IPS DF 6.9 (cell line): ENCODE data around the gene DNA2.
"Not testable (repeated sequence)": the region's sequence is repeated elsewhere in the genome, so short reads cannot be mapped to it uniquely, and the experiment has no call there.

Experiments used
- DNase-seq: peaks from one replicate; pipeline ENCODE4 v3.0.0-alpha.2; 2013; ENCODE audit warnings: low read depth, low spot score
- H3K27ac ChIP-seq: one replicate; pipeline ENCODE4 v1.5.1; 2013; ENCODE audit warnings: low read length, control low read depth
- H3K27me3 ChIP-seq: 2 replicates; pipeline ENCODE4 v1.6.1; 2013; ENCODE audit warnings: mild to moderate bottlenecking, low read length; ENCODE audit not compliant: control insufficient read depth, insufficient read depth
- H3K36me3 ChIP-seq: 2 replicates; pipeline ENCODE4 v1.6.1; 2013; ENCODE audit warnings: low read length; ENCODE audit not compliant: control insufficient read depth, insufficient read depth
- H3K4me1 ChIP-seq: 2 replicates; pipeline ENCODE4 v1.6.1; 2013; ENCODE audit warnings: low read length; ENCODE audit not compliant: control insufficient read depth, insufficient read depth
- H3K4me3 ChIP-seq: 2 replicates; pipeline ENCODE4 v1.5.1; 2013; ENCODE audit warnings: mild to moderate bottlenecking, low read length
- H3K9me3 ChIP-seq: 2 replicates; pipeline ENCODE4 v1.6.1; 2013; ENCODE audit warnings: low read length, inconsistent platforms; ENCODE audit not compliant: control insufficient read depth, insufficient read depth
- WGBS: extraction: QIAGEN DNeasy Blood & Tissue Kit; methylation state at CpG from one replicate; pipeline ENCODE4 v1.1.7; 2013; ENCODE audit warnings: mixed read lengths, missing lambda C conversion rate; ENCODE audit not compliant: insufficient read length, insufficient coverage; 5-methylcytosine and 5-hydroxymethylcytosine counted together

Gene DNA2, protein sequence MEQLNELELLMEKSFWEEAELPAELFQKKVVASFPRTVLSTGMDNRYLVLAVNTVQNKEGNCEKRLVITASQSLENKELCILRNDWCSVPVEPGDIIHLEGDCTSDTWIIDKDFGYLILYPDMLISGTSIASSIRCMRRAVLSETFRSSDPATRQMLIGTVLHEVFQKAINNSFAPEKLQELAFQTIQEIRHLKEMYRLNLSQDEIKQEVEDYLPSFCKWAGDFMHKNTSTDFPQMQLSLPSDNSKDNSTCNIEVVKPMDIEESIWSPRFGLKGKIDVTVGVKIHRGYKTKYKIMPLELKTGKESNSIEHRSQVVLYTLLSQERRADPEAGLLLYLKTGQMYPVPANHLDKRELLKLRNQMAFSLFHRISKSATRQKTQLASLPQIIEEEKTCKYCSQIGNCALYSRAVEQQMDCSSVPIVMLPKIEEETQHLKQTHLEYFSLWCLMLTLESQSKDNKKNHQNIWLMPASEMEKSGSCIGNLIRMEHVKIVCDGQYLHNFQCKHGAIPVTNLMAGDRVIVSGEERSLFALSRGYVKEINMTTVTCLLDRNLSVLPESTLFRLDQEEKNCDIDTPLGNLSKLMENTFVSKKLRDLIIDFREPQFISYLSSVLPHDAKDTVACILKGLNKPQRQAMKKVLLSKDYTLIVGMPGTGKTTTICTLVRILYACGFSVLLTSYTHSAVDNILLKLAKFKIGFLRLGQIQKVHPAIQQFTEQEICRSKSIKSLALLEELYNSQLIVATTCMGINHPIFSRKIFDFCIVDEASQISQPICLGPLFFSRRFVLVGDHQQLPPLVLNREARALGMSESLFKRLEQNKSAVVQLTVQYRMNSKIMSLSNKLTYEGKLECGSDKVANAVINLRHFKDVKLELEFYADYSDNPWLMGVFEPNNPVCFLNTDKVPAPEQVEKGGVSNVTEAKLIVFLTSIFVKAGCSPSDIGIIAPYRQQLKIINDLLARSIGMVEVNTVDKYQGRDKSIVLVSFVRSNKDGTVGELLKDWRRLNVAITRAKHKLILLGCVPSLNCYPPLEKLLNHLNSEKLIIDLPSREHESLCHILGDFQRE

DNA sequence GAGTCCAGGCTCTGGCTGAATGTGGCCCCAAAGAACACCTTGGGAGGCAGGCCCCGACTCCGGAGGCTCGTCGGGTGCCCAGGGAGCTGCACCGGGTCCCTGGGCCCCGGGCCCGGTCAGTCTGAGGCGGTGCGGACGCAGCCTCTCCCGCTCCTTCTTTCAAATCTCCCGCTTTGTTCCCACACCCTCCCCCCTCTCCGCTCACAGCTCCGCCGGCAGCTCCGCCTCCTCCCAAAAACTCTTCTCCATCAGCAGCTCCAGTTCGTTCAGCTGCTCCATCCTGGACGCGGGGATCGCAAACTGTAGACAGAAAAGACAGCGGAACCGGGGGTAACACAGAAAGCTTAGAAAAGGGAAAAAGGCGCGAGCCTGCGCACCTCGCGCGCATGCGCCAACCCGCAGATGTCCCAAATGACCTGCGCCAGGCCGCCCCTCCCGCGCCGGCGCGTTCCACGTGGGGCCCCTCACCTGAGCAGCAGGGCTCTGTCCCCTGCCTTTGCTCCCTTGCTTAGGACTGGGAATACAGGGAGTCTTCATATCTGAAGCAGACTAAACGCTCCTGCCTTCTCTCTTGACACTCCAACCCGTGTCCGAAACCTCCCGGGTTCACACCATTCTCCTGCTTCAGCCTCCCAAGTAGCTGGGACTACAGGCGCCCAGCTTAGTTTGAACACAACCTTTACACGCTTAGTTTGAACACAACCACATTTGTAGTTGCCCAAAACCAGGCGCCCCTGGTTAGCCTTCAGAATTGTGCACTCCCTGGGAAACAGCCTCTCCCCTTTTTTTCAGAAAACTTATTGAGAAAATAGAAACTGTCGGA lies at the start of gene DNA2:
Gene DNA2 (minus strand): TSS at position 388 of the 823 bp plus-strand sequence. CDS start 109 bp downstream, at position 279.
- H3K36me3 ChIP-seq: peaks cover 2% of the 10 kb centered on the region; the same call in 1 of the 2 replicates
- H3K9me3 ChIP-seq: no peaks in the 10 kb centered on the region
- no peak within 1 kb of the TSS for H3K27ac ChIP-seq

DNA sequence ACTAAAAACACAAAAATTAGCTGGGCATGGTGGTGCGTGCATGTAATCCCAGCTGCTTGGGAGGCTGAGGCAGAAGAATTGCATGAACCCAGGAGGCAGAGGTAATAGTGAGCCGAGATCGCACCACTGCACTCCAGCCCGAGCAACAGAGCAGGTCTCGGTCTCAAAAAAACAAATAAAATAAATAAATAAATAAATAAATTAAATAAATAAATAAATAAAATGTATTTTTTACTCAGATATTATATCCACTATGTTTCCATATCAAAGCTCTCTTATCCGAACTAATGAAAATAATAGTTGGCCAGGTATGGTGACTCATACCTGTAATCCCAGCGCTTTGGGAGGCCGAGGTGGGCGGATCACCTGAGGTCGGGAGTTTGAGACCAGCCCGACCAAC lies 46.8 kb upstream of the DNA2 start:
- H3K4me1 ChIP-seq, H3K27ac ChIP-seq, DNase-seq, H3K9me3 ChIP-seq, H3K27me3 ChIP-seq, H3K4me3 ChIP-seq, H3K36me3 ChIP-seq: not testable (repeated sequence)
- no CpG with 5 or more reads among the region's 11 CpGs for WGBS

More for the DNA sequence above, at the start of gene DNA2:
- H3K4me1 ChIP-seq: no peaks in the 10 kb centered on the region
- WGBS: no CpG with 5 or more reads among the region's 46 CpGs
- DNase-seq: peak; percentile 60
- no peaks in the 10 kb centered on the region for H3K27me3 ChIP-seq
- peak within 1 kb of the TSS; percentile 66 for H3K4me3 ChIP-seq

DNA sequence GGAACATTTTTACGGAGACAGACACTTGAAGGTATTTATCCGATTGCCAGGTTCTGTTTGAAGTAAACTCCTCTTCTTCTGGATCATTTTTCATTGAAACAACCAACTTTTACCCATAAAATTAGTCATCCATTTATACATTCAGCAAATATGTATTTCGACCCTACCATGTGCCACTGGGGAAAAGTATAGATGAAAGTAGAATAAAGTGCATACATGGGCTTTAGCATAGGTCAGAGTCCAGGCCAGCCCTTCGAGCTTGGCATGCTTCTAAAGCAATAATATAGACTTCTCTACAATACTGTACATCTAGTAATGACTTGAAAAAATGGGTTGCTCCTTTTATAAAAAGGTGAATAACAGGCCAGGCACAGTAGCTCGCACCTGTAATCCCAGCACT lies 45.4 kb upstream of the DNA2 start:
- H3K4me1 ChIP-seq: no peaks in the 10 kb centered on the region
- no peaks in the 10 kb centered on the region for H3K9me3 ChIP-seq
- no peak overlapping the region for H3K27ac ChIP-seq
- WGBS: no CpG with 5 or more reads among the region's 5 CpGs
- H3K27me3 ChIP-seq: no peaks in the 10 kb centered on the region
- H3K4me3 ChIP-seq: no peak overlapping the region
- H3K36me3 ChIP-seq: no peaks in the 10 kb centered on the region
- no peak for DNase-seq

DNA sequence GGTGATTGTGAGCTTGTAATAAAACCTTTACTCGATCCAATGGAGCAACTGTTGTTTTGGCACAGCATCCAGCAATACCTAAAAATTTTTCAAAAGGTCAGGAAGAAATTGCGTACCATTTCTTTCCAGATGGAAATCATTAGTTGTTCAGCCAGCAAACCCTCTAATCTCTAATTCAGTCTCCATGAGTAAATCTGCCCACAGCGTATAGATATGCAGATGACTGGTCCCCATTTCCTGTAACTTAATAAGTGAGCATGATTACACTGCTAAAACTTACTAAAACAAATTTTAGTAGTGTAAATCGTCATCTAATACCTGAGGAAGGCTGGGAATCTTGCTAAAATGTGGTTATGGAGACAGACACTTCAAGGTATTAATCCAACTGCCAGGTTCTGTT lies 45.0 kb upstream of the DNA2 start:
- Histone ChIP-seq H3K27me3 (no peaks in the 10 kb centered on the region), H3K36me3 (no peaks in the 10 kb centered on the region), H3K9me3 (no peaks in the 10 kb centered on the region), H3K4me1 (no peaks in the 10 kb centered on the region), H3K4me3 (no peak overlapping the region), H3K27ac (no peak overlapping the region)
- WGBS: no CpG with 5 or more reads among the region's 4 CpGs
- no peak for DNase-seq

DNA sequence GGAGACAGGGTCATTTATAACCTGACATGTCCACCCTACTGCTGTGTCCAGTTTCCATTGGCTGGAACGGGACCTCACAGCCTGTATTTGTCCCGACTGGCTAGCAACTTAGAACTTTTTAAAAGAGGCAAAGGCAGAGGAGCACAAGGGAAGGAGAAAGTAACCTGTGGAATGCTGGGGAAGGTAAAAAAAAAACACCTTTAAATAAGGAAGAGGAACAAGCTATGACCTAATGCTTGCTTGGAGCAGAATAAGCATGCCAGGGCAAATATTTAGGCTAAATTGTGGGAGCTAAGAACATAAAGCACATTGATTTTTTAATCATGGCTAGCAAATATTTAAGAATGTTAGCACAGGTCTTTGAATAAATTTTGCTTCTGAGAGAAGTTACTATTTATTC lies 44.4 kb upstream of the DNA2 start:
- no CpG with 5 or more reads among the region's 2 CpGs for WGBS
- H3K36me3 ChIP-seq, H3K4me1 ChIP-seq, H3K4me3 ChIP-seq, H3K27ac ChIP-seq, H3K9me3 ChIP-seq, DNase-seq, H3K27me3 ChIP-seq: not testable (repeated sequence)

DNA sequence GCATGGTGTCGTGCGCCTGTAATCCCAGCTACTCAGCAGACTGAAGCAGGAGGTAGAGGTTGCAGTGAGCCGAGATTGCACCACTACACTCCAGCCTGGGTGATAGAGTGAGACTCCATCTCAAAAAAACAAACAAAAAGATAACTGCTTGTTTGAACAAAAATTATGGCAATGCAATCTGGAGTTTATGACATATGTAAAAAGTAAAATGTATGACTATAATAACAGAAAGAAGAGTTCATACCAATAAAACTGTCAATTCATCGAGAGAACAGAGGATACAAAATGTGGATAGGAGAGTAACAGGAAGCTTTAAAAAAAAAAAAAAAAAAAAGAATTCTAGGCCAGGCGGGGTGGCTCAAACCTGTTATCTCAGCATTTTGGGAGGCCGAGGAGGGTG lies 36.3 kb upstream of the DNA2 start:
- no peaks in the 10 kb centered on the region for H3K36me3 ChIP-seq
- no peak overlapping the region for H3K4me3 ChIP-seq
- no peaks in the 10 kb centered on the region for H3K4me1 ChIP-seq
- no CpG with 5 or more reads among the region's 6 CpGs for WGBS
- DNase-seq: no peak
- no peaks in the 10 kb centered on the region for H3K9me3 ChIP-seq
- H3K27me3 ChIP-seq: no peaks in the 10 kb centered on the region
- H3K27ac ChIP-seq: no peak overlapping the region

DNA sequence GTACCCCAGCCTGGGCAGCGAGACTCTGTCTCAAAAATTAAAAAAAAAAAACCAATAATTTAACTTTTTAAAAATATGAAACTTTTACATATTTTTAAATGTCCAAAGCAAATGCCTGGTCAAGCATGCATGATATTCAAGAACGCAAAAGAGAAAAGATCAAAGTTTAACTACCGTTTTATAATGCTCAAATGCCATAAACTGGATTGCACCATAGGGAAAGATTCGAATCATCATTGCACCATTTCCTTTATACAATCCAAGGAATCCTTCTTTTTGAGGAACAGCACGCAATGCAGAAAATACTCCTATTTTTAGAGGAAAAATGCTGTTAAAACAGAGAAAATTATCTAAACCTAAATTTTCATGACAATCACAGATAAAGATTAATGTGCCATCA lies 34.6 kb upstream of the DNA2 start:
- Histone ChIP-seq H3K27me3 (no peaks in the 10 kb centered on the region), H3K27ac (no peak overlapping the region), H3K36me3 (no peaks in the 10 kb centered on the region), H3K4me1 (no peaks in the 10 kb centered on the region), H3K9me3 (no peaks in the 10 kb centered on the region), H3K4me3 (no peak overlapping the region)
- DNase-seq: no peak
- no CpG with 5 or more reads among the region's 5 CpGs for WGBS

DNA sequence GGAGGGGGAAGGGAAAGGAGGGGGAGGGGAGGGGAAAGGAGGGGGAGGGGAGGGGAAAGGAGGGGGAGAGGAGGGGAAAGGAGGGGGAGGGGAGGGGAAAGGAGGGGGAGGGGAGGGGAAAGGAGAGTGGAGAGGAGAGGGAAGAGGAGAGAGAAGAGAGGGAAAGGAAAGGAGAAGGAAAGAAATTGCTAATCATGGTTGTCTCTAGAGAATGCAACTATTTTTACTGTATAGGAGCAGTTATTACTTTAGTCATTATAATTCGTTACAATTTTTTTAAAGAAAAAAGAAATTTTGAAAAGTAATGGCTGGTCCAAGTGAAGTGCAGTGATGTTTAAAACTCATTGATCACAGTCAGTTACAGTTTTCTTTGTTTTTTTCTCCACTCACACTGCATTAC lies 31.1 kb upstream of the DNA2 start:
- Histone ChIP-seq H3K9me3 (no peaks in the 10 kb centered on the region), H3K4me1 (no peaks in the 10 kb centered on the region), H3K27ac (no peak overlapping the region), H3K36me3 (no peaks in the 10 kb centered on the region), H3K4me3 (no peak overlapping the region), H3K27me3 (no peaks in the 10 kb centered on the region)
- DNase-seq: no peak
- WGBS: 100% methylated on average over 1 of the region's 1 CpG

DNA sequence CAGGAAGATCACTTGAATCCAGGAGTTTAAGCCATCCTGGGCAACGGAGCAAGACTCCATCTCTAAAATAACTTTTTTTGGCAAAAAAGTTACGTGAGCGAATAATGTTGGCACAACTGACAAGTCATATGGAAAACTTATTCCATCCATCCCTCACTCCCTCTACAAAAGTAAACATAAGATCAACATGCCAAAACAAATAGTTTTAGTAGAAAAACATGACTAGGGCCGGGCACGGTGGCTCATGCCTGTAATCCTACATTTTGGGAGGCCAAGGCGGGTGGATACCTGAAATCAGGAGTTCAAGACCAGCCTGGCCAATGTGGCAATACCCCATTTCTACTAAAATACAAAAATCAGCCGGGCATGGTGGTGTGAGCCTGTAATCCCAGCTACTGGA lies 29.9 kb upstream of the DNA2 start:
- H3K9me3 ChIP-seq: no peaks in the 10 kb centered on the region
- no peak for DNase-seq
- H3K27ac ChIP-seq: no peak overlapping the region
- H3K27me3 ChIP-seq: no peaks in the 10 kb centered on the region
- no CpG with 5 or more reads among the region's 7 CpGs for WGBS
- no peaks in the 10 kb centered on the region for H3K36me3 ChIP-seq
- no peaks in the 10 kb centered on the region for H3K4me1 ChIP-seq
- no peak overlapping the region for H3K4me3 ChIP-seq

DNA sequence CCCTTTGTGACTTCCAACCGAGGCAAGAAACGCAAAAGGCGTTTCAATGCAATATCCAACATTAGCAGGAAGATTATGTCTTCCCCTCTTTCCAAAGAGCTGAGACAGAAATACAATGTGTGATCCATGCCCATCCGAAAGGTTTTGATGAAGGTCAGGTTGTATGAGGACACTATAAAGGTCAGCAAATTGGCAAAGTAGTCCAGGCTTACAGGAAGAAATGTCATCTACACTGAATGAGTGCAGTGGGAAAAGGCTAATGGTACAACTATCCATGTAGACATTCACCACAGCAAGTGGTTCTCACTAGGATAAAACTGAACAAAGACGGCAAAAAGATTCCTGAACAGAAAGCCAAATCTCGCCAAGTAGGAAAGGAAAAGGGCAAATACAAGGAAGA lies 27.8 kb upstream of the DNA2 start:
- Histone ChIP-seq H3K36me3 (no peaks in the 10 kb centered on the region), H3K27me3 (no peaks in the 10 kb centered on the region), H3K4me1 (no peaks in the 10 kb centered on the region), H3K27ac (no peak overlapping the region), H3K9me3 (no peaks in the 10 kb centered on the region), H3K4me3 (no peak overlapping the region)
- no CpG with 5 or more reads among the region's 6 CpGs for WGBS
- DNase-seq: no peak
